Ovary (tissue), 9 donors: ENCODE results near the gene MED27. TPM values are rescaled to one million over a fixed set of nuclear protein-coding genes. Genes with fewer than 3 reads are reported as not detected.

Experiments used
- DNase-seq, 5 donors: peaks; one replicate each; pipeline ENCODE4 v3.0.0-alpha.2; 2019 to 2020
- H3K27ac ChIP-seq, 2 donors: fragments of 200-600 bp; one replicate each; pipeline versions ENCODE4 v1.5.1 to v1.8.0; 2019 to 2022
- H3K27me3 ChIP-seq: fragments of 200-600 bp; one replicate; pipeline ENCODE4 v1.8.0; 2022
- H3K36me3 ChIP-seq: fragments of 200-600 bp; sonication (generic); one replicate; pipeline ENCODE4 v1.5.1; 2019
- H3K4me1 ChIP-seq: one replicate; pipeline ENCODE4 v1.8.1; 2013; ENCODE audit warnings: mild to moderate bottlenecking, moderate library complexity; ENCODE audit not compliant: insufficient read depth
- H3K4me3 ChIP-seq: fragments of 200-600 bp; sonication (generic); one replicate; pipeline ENCODE4 v1.5.1; 2017
- H3K9me3 ChIP-seq, 2 donors: fragments of 200-600 bp in 1 of 2; sonication (generic) in 1 of 2; one replicate each; pipeline versions ENCODE4 v1.5.1 to v1.8.1; 2013 to 2019; ENCODE audit warnings: mild to moderate bottlenecking in 1 of 2, moderate library complexity in 1 of 2
- CTCF ChIP-seq, 3 donors: fragments of 450-650 bp in 2 of 3; fragments of 200-600 bp in 1 of 3; IDR thresholded peaks; one replicate each; pipeline versions ENCODE4 v1.5.1 to v1.8.0; 2016 to 2022; ENCODE audit warnings: antibody characterized with exemption in 3 of 3, mild to moderate bottlenecking in 1 of 3
- EP300 ChIP-seq: sonication (generic); formaldehyde crosslinking; IDR thresholded peaks from one replicate; pipeline ENCODE4 v1.6.1; 2017; ENCODE audit warnings: antibody characterized with exemption
- POLR2A ChIP-seq: fragments of 450-650 bp; IDR thresholded peaks from one replicate; pipeline ENCODE4 v1.6.1; 2017; ENCODE audit warnings: antibody characterized with exemption, mild to moderate bottlenecking, moderate library complexity
- WGBS, 3 donors: extraction: QIAGEN DNeasy Blood & Tissue Kit in 1 of 3; methylation state at CpG; one replicate each; pipeline versions ENCODE4 v1.1.5 to v1.1.7; 2013 to 2017; 5-methylcytosine and 5-hydroxymethylcytosine counted together
- intact Hi-C, 4 donors: fragments of 100-400 bp; cut with DNase I; formaldehyde crosslinking; loops; one replicate each; pipeline versions ENCODE4 v1.11.0 to v1.15.1; 2022 to 2023
- polyA plus RNA-seq, 2 donors: library from polyadenylated mRNA; stranded (reverse); fragments of 200-250 nt in 1 of 2; fragments of 350-450 nt in 1 of 2; fragmentation: Illumina TruSeq in 1 of 2; extraction: RNeasy Lipid Tissue Mini Kit (QIAGEN cat#74804) in 1 of 2; gene quantifications; one replicate each; pipeline ENCODE4 v1.2.3, GENCODE V29; 2013 to 2014
- total RNA-seq, 7 donors: library from RNA; depleted of rRNA in 2 of 7; stranded (reverse); fragments of >200 nt in 2 of 7; fragmentation: NEBNext Ultra II Directional in 3 of 7; extraction: Animal tissue kit (Norgen Biotek cat#: 25700) in 3 of 7; gene quantifications; one replicate each; pipeline versions ENCODE4 v1.1.0 to v1.2.4, GENCODE V29; 2016 to 2023
- donor health status: DM: no; HTN: no; CAD: no; lungs with moderate emphysema.
- donor health status: DM: no; HTN: no; CAD: no.
- donor health status: Bipolar disorder and iron deficiency.
- donor health status: DM: yes; HTN: yes; CAD: no.
- donor health status: DM: no; HTN: no; CAD: no.
- donor health status: DM: yes; HTN: yes; CAD: no.

The MED27 gene
- total and polyA plus RNA-seq, 9 donors, result 7.6 to 24.9 (median 17.4) TPM

GRCh38 chr9:131815970-131816873 lies 263.4 kb downstream of the MED27 start:
- Histone ChIP-seq H3K9me3 (no peaks in the 10 kb centered on the region), H3K4me3 (no peak overlapping the region), H3K36me3 (no peaks in the 10 kb centered on the region), H3K4me1 (no peaks in the 10 kb centered on the region), H3K27ac (no peak overlapping the region), H3K27me3 (no peaks in the 10 kb centered on the region)
- WGBS, 3 donors, result 27 to 31% (median 28%) methylated on average over 19 of the region's 19 CpGs
- DNase-seq, result no peak
- intact Hi-C loops, result no loop called here
- TF ChIP-seq EP300, result no peak
- no peak for TF ChIP-seq POLR2A

GRCh38 chr9:131814707-131815106 lies 265.0 kb downstream of the MED27 start:
- Histone ChIP-seq H3K4me1 (no peaks in the 10 kb centered on the region), H3K36me3 (no peaks in the 10 kb centered on the region), H3K9me3 (no peaks in the 10 kb centered on the region), H3K27ac (no peak overlapping the region), H3K4me3 (no peak overlapping the region), H3K27me3 (no peaks in the 10 kb centered on the region)
- TF ChIP-seq CTCF (IDR thresholded peaks at IDR 0.05) (no peak), POLR2A (no peak), EP300 (no peak)
- intact Hi-C loops, result no loop called here
- DNase-seq, result no peak
- 92 to 93% (median 93%) methylated on average over 6 of the region's 6 CpGs for WGBS, 3 donors

- Histone ChIP-seq H3K27ac (no peak overlapping the region), H3K27me3 (no peaks in the 10 kb centered on the region), H3K9me3 (no peaks in the 10 kb centered on the region), H3K4me1 (no peaks in the 10 kb centered on the region), H3K36me3 (no peaks in the 10 kb centered on the region), H3K4me3 (no peak overlapping the region)
- intact Hi-C loops, result no loop called here
- no peak for TF ChIP-seq POLR2A
- no peak for TF ChIP-seq EP300
- TF ChIP-seq CTCF (IDR thresholded peaks at IDR 0.05), result no peak
- no peak for DNase-seq
- WGBS, 3 donors, result 59 to 68% (median 64%) methylated on average over 9 of the region's 9 CpGs
Observed at GRCh38 chr9:131813116-131813515, 266.6 kb downstream of the MED27 start.

- TF ChIP-seq POLR2A, result no peak
- TF ChIP-seq EP300, result no peak
- TF ChIP-seq CTCF (IDR thresholded peaks at IDR 0.05), result no peak
- no peak for DNase-seq
- Histone ChIP-seq H3K4me3 (no peak overlapping the region), H3K9me3 (no peaks in the 10 kb centered on the region), H3K27ac (no peak overlapping the region), H3K27me3 (no peaks in the 10 kb centered on the region), H3K4me1 (no peaks in the 10 kb centered on the region), H3K36me3 (no peaks in the 10 kb centered on the region)
- 83 to 88% (median 84%) methylated on average over 23 of the region's 23 CpGs for WGBS, 3 donors
- intact Hi-C loops, result no loop called here
Observed at GRCh38 chr9:131812116-131812790, 267.4 kb downstream of the MED27 start.
